Effector memory CD4-positive, alpha-beta T cell (primary cell): ENCODE data around the gene C1orf210.

ENCODE experiments used
- DNase-seq, 3 donors: peaks; one replicate each; pipeline ENCODE4 v3.0.0-alpha.2; 2020
- H3K27ac ChIP-seq: 2 replicates; pipeline ENCODE4 v1.7.0; 2013; ENCODE audit warnings: mild to moderate bottlenecking, low read length, moderate library complexity; ENCODE audit not compliant: insufficient read depth, poor library complexity, severe bottlenecking
- H3K27me3 ChIP-seq: replicated peaks from 2 replicates; pipeline ENCODE4 v1.7.0; 2013; ENCODE audit warnings: mild to moderate bottlenecking, low read length; ENCODE audit not compliant: insufficient read depth, control insufficient read depth, poor library complexity, severe bottlenecking
- H3K36me3 ChIP-seq: 2 replicates; pipeline ENCODE4 v1.7.0; 2013; ENCODE audit warnings: mild to moderate bottlenecking, low read length, moderate library complexity; ENCODE audit not compliant: control insufficient read depth, insufficient read depth
- H3K4me1 ChIP-seq: 2 replicates; pipeline ENCODE4 v1.7.0; 2013; ENCODE audit warnings: low read length, mild to moderate bottlenecking; ENCODE audit not compliant: control insufficient read depth, insufficient read depth, poor library complexity, severe bottlenecking
- H3K4me3 ChIP-seq: 2 replicates; pipeline ENCODE4 v1.7.0; 2013; ENCODE audit warnings: low read length, low read depth, mild to moderate bottlenecking; ENCODE audit not compliant: insufficient read depth, poor library complexity, severe bottlenecking
- H3K9me3 ChIP-seq: 2 replicates; pipeline ENCODE4 v1.7.0; 2013; ENCODE audit warnings: mild to moderate bottlenecking, low read length, moderate library complexity; ENCODE audit not compliant: control insufficient read depth

C1orf210 gene

DNA sequence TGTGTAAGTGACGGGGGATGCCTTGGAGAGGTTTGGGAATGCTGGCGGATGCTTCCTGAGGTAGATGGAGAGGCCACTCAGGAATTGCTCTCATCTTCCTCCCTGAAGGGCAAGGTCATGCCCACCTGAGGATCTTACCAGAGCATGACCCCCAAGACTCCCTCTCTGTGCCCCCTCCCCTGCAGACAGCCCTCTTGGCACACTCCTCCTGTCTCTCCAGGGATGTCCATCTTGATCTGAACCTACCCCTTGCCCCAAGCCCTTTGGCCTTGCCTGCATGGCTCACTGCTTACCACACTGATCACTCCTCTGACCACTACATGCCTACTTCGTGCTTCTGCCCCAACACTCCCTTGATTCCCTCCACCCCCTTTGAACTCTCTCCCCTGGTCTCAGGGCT lies 34.4 kb upstream of the C1orf210 start:
- H3K9me3 ChIP-seq: no peaks in the 10 kb centered on the region
- H3K4me3 ChIP-seq: no peak overlapping the region
- H3K27me3 ChIP-seq: no peaks in the 10 kb centered on the region
- DNase-seq: no peak
- H3K4me1 ChIP-seq: no peaks in the 10 kb centered on the region
- no peaks in the 10 kb centered on the region for H3K36me3 ChIP-seq
- no peak overlapping the region for H3K27ac ChIP-seq

- no peak overlapping the region for H3K4me3 ChIP-seq
- H3K27ac ChIP-seq: no peak overlapping the region
- no peaks in the 10 kb centered on the region for H3K9me3 ChIP-seq
- H3K4me1 ChIP-seq: no peaks in the 10 kb centered on the region
- H3K36me3 ChIP-seq: no peaks in the 10 kb centered on the region
- H3K27me3 ChIP-seq: no peaks in the 10 kb centered on the region
- DNase-seq: no peak
Observed at GRCh38 chr1:43319288-43319687, 33.9 kb upstream of the C1orf210 start.

- Histone ChIP-seq H3K36me3 (no peaks in the 10 kb centered on the region), H3K9me3 (no peaks in the 10 kb centered on the region), H3K27me3 (no peaks in the 10 kb centered on the region), H3K4me1 (no peaks in the 10 kb centered on the region), H3K4me3 (no peak overlapping the region), H3K27ac (no peak overlapping the region)
- no peak for DNase-seq
Observed at GRCh38 chr1:43318831-43319230, 33.5 kb upstream of the C1orf210 start.

- no peak for DNase-seq
- Histone ChIP-seq H3K27me3 (no peaks in the 10 kb centered on the region), H3K36me3 (no peaks in the 10 kb centered on the region), H3K27ac (no peak overlapping the region), H3K4me3 (no peak overlapping the region), H3K4me1 (no peaks in the 10 kb centered on the region), H3K9me3 (no peaks in the 10 kb centered on the region)
Observed at GRCh38 chr1:43317817-43318471, 32.6 kb upstream of the C1orf210 start.

DNA sequence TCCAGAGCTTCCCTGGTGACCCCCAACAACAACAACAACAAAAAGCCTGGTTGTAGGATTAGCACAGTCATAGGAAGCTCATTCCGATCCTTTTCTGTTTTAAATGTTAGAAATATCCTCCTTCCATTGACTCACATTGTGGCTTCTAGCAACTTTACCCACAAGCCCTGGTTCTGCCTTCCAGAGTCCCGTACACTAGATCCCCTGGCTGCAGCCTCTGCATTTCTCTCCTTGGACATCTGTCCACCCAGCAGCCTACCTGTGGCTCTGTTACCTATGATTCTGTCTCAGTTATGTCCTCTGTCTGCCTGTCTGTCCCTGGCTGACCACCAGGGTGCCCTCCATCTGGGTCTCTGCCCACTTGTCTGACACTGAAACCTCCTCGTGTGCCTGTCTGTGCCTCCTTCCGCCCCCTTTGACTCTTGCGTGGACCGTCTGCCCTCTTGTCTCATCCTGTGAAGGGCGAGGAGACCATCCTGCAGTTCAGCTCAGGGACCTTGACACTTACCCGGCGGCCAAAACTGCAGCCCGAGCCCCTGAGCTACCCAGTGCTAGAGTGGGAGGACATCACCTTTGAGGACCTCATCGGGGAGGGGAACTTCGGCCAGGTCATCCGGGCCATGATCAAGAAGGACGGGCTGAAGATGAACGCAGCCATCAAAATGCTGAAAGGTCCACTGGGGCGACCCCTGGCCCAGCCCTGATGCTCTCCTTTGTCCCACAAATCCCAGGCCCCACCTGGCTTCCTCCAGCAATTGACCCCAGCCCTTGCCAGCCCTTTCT lies 31.5 kb upstream of the C1orf210 start:
- no peaks in the 10 kb centered on the region for H3K36me3 ChIP-seq
- H3K27ac ChIP-seq: no peak overlapping the region
- no peaks in the 10 kb centered on the region for H3K27me3 ChIP-seq

GRCh38 chr1:43315963-43316737 lies 30.8 kb upstream of the C1orf210 start:
- Histone ChIP-seq H3K4me3 (no peak overlapping the region), H3K27ac (no peak overlapping the region), H3K4me1 (no peaks in the 10 kb centered on the region), H3K36me3 (no peaks in the 10 kb centered on the region), H3K27me3 (no peaks in the 10 kb centered on the region), H3K9me3 (no peaks in the 10 kb centered on the region)
- no peak for DNase-seq

More for the DNA sequence above, 31.5 kb upstream of the C1orf210 start:
- no peaks in the 10 kb centered on the region for H3K4me1 ChIP-seq
- no peak for DNase-seq
- no peaks in the 10 kb centered on the region for H3K9me3 ChIP-seq
- H3K4me3 ChIP-seq: no peak overlapping the region

DNA sequence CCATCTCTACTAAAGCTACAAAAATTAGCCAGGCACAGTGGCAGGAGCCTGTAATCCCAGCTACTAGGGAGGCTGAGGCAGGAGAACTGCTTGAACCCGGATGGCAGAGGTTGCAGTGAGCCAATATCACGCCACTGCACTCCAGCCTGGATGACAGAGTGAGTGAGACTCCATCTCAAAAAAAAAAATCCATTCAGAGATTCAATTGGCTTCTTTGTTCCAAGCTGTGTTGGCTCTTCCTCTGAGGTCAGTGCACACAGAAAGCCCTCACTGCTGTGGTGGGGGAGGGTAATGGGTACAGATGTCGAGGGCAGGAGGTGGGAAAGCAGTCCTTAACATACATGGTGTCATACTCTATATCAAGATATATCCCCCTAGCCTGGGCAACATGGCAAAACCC lies 30.1 kb upstream of the C1orf210 start:
- Histone ChIP-seq H3K9me3 (no peaks in the 10 kb centered on the region), H3K27ac (no peak overlapping the region), H3K4me1 (no peaks in the 10 kb centered on the region), H3K27me3 (no peaks in the 10 kb centered on the region), H3K36me3 (no peaks in the 10 kb centered on the region), H3K4me3 (no peak overlapping the region)
- DNase-seq: no peak

- no peaks in the 10 kb centered on the region for H3K36me3 ChIP-seq
- H3K4me1 ChIP-seq: no peaks in the 10 kb centered on the region
- H3K27ac ChIP-seq: no peak overlapping the region
- H3K4me3 ChIP-seq: no peak overlapping the region
- H3K9me3 ChIP-seq: no peaks in the 10 kb centered on the region
- DNase-seq: no peak
- H3K27me3 ChIP-seq: no peaks in the 10 kb centered on the region
Observed at GRCh38 chr1:43314233-43314632, 28.9 kb upstream of the C1orf210 start.

DNA sequence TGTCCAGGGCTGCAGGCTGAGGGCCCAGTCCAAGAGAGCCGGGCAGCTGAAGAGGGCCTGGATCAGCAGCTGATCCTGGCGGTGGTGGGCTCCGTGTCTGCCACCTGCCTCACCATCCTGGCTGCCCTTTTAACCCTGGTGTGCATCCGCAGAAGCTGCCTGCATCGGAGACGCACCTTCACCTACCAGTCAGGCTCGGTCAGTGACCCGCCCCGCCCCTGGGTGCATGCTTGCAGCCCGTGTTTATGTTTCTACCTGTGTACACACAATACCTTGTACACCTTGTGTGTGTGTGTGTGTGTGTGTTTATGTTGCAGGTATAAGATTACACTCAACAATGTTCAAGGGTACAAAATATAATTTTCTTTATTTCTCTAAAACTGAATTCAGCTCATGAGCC lies 28.4 kb upstream of the C1orf210 start:
- no peak overlapping the region for H3K4me3 ChIP-seq
- H3K27me3 ChIP-seq: no peaks in the 10 kb centered on the region
- no peaks in the 10 kb centered on the region for H3K4me1 ChIP-seq
- H3K9me3 ChIP-seq: no peaks in the 10 kb centered on the region
- no peak for DNase-seq
- no peak overlapping the region for H3K27ac ChIP-seq
- no peaks in the 10 kb centered on the region for H3K36me3 ChIP-seq
